ENCODE data around the gene WNT2. TPM values are rescaled to one million over a fixed set of nuclear protein-coding genes. Genes with fewer than 3 reads are reported as not detected.

Gene WNT2
- total and polyA plus RNA-seq, 12 donors: 0.07 to 1.4 (median 0.16) TPM; not detected in 3

DNA sequence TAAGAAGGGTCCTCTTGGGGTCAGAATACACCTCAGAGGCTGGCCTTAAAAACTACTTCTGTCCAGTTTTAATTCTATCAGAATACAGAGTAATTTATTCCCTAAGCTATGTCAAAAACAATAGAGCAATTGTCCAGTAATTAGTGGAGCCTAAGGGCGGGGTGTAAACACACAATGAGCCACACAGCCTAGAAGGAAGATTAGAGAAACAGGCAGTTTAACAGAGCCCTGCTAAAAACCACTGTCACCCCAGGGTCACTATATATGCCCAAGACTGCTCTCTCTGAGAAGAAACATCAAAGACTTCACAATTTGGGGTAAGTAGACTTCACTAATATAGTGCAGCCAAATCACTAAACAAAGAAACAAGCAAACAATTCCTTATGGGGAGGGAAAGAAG lies 27.2 kb upstream of the WNT2 start:
- no peak overlapping the region for H3K4me3 ChIP-seq
- intact Hi-C loops (cut with DNase I): no loop called here
- no peak for ATAC-seq

DNA sequence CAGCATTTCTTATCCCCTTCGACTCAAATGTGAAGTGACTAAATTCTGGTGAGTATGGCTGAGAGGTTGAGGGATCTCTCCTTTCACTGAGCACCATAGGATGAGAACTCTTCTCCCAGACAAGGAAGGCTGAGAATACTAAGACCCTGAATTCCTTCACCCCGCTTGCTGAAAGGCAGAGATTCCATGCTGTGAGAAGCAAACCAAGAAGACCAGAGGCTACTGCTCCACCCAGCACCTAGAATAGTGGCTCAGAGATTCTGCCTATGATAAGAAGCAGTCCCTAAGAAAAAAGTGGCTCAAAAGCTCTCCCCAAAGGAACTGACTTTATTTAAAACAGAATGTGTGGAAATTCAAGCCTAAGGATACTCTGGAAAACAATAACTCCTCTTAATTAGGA lies 26.7 kb upstream of the WNT2 start:
- TF ChIP-seq, protein P1, sequence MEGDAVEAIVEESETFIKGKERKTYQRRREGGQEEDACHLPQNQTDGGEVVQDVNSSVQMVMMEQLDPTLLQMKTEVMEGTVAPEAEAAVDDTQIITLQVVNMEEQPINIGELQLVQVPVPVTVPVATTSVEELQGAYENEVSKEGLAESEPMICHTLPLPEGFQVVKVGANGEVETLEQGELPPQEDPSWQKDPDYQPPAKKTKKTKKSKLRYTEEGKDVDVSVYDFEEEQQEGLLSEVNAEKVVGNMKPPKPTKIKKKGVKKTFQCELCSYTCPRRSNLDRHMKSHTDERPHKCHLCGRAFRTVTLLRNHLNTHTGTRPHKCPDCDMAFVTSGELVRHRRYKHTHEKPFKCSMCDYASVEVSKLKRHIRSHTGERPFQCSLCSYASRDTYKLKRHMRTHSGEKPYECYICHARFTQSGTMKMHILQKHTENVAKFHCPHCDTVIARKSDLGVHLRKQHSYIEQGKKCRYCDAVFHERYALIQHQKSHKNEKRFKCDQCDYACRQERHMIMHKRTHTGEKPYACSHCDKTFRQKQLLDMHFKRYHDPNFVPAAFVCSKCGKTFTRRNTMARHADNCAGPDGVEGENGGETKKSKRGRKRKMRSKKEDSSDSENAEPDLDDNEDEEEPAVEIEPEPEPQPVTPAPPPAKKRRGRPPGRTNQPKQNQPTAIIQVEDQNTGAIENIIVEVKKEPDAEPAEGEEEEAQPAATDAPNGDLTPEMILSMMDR (IDR thresholded peaks at IDR 0.05): no peak
- ATAC-seq: no peak
- Histone ChIP-seq H3K27me3 (peaks cover 0 to 41% (median 8%) of the 10 kb centered on the region in 7 donors), H3K27ac (no peak overlapping the region), H3K4me1 (no peaks in the 10 kb centered on the region), H3K4me3 (no peak overlapping the region), H3K36me3 (no peaks in the 10 kb centered on the region), H3K9me3 (peaks cover 0 to 5% (median 0%) of the 10 kb centered on the region in 11 donors)
- DNase-seq: no peak
- intact Hi-C loops (cut with DNase I): no loop called here
- 77 to 86% methylated on average over 2 of the region's 2 CpGs for WGBS, 2 donors

More for the DNA sequence above, 27.2 kb upstream of the WNT2 start:
- no peak for DNase-seq
- H3K36me3 ChIP-seq: no peaks in the 10 kb centered on the region
- peaks cover 0 to 5% (median 0%) of the 10 kb centered on the region in 11 donors for H3K9me3 ChIP-seq
- no peak overlapping the region for H3K27ac ChIP-seq
- 66 to 85% methylated on average over 1 of the region's 1 CpG for WGBS, 2 donors
- peaks cover 0 to 41% (median 8%) of the 10 kb centered on the region in 7 donors for H3K27me3 ChIP-seq
- TF ChIP-seq, protein P1 (IDR thresholded peaks at IDR 0.05): no peak
- H3K4me1 ChIP-seq: no peaks in the 10 kb centered on the region

DNA sequence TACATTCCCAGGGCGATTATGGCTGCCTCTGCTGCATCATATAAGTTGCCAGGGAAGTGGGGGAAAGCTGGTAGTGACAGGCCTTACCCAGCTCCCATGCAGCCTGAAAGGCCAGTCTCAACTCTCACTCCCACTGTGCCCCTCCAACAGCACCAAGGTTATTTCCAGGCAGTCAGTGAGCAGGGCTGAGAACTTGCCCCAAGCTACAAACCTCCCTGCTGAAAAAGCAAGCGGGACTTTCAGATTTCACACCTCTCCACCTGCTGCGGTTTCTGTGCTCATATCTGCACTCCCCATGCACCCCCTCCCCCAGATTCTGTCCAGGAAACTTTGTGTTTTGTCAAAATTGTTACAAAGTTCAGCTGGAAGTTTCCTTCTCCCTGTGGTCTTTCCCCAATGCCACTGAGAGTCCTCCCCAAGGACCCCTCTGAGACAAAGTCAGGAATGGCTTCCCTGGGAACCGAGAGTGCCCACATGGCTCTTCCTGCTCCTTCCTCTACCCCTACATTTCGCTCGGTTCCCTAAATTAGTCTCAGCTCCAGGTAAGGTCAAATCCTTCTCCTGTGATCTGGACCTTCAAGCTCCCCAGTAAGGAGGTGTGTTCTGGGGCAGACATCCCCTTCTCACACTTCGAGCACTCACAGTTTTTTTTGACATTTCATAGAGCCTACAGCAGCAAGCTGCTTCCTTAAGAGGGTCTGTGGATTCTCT lies 25.3 kb upstream of the WNT2 start:
- no peaks in the 10 kb centered on the region for H3K36me3 ChIP-seq
- H3K4me1 ChIP-seq: no peaks in the 10 kb centered on the region
- WGBS, 2 donors: 76 to 83% methylated on average over 7 of the region's 7 CpGs
- intact Hi-C loops (cut with DNase I): no loop called here
- H3K27me3 ChIP-seq: peaks cover 0 to 41% (median 8%) of the 10 kb centered on the region in 7 donors
- H3K4me3 ChIP-seq: no peak overlapping the region
- no peak for DNase-seq
- TF ChIP-seq, protein P1 (IDR thresholded peaks at IDR 0.05): no peak
- ATAC-seq: no peak
- no peak overlapping the region for H3K27ac ChIP-seq
- H3K9me3 ChIP-seq: no peaks in the 10 kb centered on the region

DNA sequence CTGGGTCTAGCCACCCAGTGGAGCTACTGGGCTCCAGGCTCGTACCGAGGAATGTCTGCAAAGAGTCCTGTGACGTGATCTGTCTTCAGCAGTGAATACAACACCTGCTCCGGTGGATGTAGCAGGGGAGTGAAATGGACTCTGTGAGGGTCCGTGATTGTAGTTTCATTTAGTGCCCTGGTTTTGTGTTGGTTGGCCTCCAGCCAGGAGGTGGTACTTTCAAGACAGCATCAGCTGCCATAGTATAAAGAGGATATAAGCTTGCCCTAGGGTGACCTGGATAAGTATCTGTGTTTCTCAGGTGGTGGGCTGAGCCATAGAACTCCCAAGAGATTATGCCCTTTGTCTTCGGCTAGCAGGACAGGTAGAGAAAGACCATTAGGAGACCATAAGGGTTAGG lies 24.6 kb upstream of the WNT2 start:
- no peak for ATAC-seq
- 65 to 72% methylated on average over 6 of the region's 6 CpGs for WGBS, 2 donors
- intact Hi-C loops (cut with DNase I): no loop called here

More for the DNA sequence above, 24.6 kb upstream of the WNT2 start:
- TF ChIP-seq, protein P1 (IDR thresholded peaks at IDR 0.05): no peak
- no peak overlapping the region for H3K4me3 ChIP-seq
- no peaks in the 10 kb centered on the region for H3K4me1 ChIP-seq
- no peaks in the 10 kb centered on the region for H3K9me3 ChIP-seq
- peaks cover 0 to 41% (median 8%) of the 10 kb centered on the region in 7 donors for H3K27me3 ChIP-seq
- H3K27ac ChIP-seq: no peak overlapping the region
- DNase-seq: no peak
- no peaks in the 10 kb centered on the region for H3K36me3 ChIP-seq

Data from heart right ventricle (tissue), 16 donors.